Spleen (tissue), 7 donors: Measurements from ENCODE around the gene C20orf144.

ENCODE experiments used
- CTCF ChIP-seq, 11 experiments: fragments of 200-600 bp in 7 of 11; fragments of 450-650 bp in 4 of 11; sonication (generic) in 4 of 11; IDR thresholded peaks in 8 of 11; conservative IDR thresholded peaks in 3 of 11; 1 replicate in 7 of 11; 2 replicates in 4 of 11; pipeline versions ENCODE4 v1.4.0 to v1.8.0; 2016 to 2021; ENCODE audit warnings: antibody characterized with exemption in 11 of 11, inconsistent platforms in 4 of 11, mild to moderate bottlenecking in 1 of 11
- POLR2A ChIP-seq, 3 donors: fragments of 450-650 bp; IDR thresholded peaks; one replicate each; pipeline ENCODE4 v1.5.1; 2017; ENCODE audit warnings: antibody characterized with exemption in 3 of 3, mild to moderate bottlenecking in 1 of 3
- POLR2AphosphoS5 ChIP-seq, 3 donors: sonication (generic); formaldehyde crosslinking; IDR thresholded peaks; one replicate each; pipeline ENCODE4 v1.5.1; 2017; ENCODE audit warnings: antibody characterized with exemption in 3 of 3
- donor health status: DM: no; HTN: no; CAD: no; lungs with moderate emphysema.
- donor health status: DM: no; HTN: no; CAD: no.
- donor health status: DM: no; HTN: no; CAD: no.

- no peak for TF ChIP-seq POLR2A (IDR thresholded peaks at IDR 0.05)
- no peak for TF ChIP-seq POLR2AphosphoS5 (IDR thresholded peaks at IDR 0.05)
- no peak for TF ChIP-seq CTCF (IDR thresholded peaks at IDR 0.05 in 8 of 11, conservative IDR thresholded peaks at IDR 0.05 in 3 of 11)
Observed at GRCh38 chr20:33622705-33623365, 39.3 kb upstream of the C20orf144 start.
